Measurements from ENCODE around the gene WWOX. TPM values are rescaled to one million over a fixed set of nuclear protein-coding genes. Genes with fewer than 3 reads are reported as not detected.

The WWOX gene
- total and polyA plus RNA-seq, 2 donors (not counting 1 experiment from before 2014, with no cell fraction given), result 10.5 to 42.3 TPM

DNA sequence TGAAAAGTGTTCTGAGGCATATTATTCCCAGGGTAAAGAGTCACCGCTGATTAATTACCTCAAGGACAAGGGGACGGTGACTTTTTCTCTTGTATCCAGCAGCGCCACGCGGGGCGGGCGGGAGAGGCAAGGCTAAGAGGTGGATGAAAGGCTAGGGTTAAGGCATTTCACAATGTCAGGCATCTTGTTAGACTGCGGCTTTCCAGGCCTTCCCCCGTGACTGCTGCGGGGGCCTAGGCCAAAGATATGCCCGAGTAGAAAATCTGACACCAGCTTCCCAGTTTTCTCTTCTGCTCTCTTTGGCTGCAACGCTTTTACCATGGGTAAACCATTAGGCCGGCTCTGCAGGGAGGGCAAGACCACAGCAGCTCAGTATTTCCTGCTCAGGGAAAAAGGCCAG, 802.9 kb downstream of the WWOX start:
- Mint-ChIP-seq H3K4me1 (no peaks in the 10 kb centered on the region), H3K27me3 (no peaks in the 10 kb centered on the region), H3K4me3 (no peak overlapping the region), H3K9me3 (ENCODE audit: insufficient read depth) (no peaks in the 10 kb centered on the region), H3K27ac (no peak overlapping the region)
- DNase-seq, result no peak
- no peaks in the 10 kb centered on the region for H3K27me3 ChIP-seq (replicated peaks in 1 of 4; ENCODE audit: control extremely low read depth in 1 of 4, control insufficient read depth in 3 of 4, insufficient read depth in 4 of 4, low read length in 3 of 4)
- intact Hi-C loops (cut with micrococcal nuclease), result no loop called here
- H3K79me2 ChIP-seq (ENCODE audit: control insufficient read depth, insufficient read depth, low read length), result no peaks in the 10 kb centered on the region
- no peak overlapping the region for H3K4me2 ChIP-seq (replicated peaks; ENCODE audit: low read depth, low read length, poor library complexity, severe bottlenecking)
- ChIA-PET POLR2A (no interaction called here), CTCF (no interaction called here)
- H3K9ac ChIP-seq (ENCODE audit: low read length), result no peak overlapping the region
- no peak overlapping the region for H3K4me3 ChIP-seq (ENCODE audit: control extremely low read depth in 1 of 5, extremely low read depth in 1 of 5, insufficient read depth in 1 of 5, low read depth in 2 of 5, low read length in 4 of 5)
- H2AFZ ChIP-seq (ENCODE audit: insufficient read depth, low read depth, low read length, poor library complexity, severe bottlenecking), result no peak overlapping the region
- H3K27ac ChIP-seq (ENCODE audit: low read length in 2 of 2), result no peak overlapping the region
- TF ChIP-seq EZH2 (IDR thresholded peaks at IDR 0.05; ENCODE audit: borderline replicate concordance, insufficient read depth, low read depth, low read length, poor library complexity, severe bottlenecking) (no peak), CTCF (IDR thresholded peaks at IDR 0.05) (no peak)
- H3K36me3 ChIP-seq (replicated peaks in 1 of 2; ENCODE audit: control extremely low read depth in 1 of 2, control insufficient read depth in 1 of 2, extremely low read depth in 1 of 2, insufficient read depth in 2 of 2, low read length in 1 of 2), result no peaks in the 10 kb centered on the region
- H3K9me3 ChIP-seq (ENCODE audit: control extremely low read depth in 1 of 3, control insufficient read depth in 2 of 3, insufficient read depth in 1 of 3, low read length in 2 of 3), result peaks cover 0 to 5% (median 0%) of the 10 kb centered on the region in 3 donors
- WGBS (ENCODE audit: insufficient coverage), result 97% methylated on average over 13 of the region's 13 CpGs
- H4K20me1 ChIP-seq (ENCODE audit: control insufficient read depth, insufficient read depth, low read length, poor library complexity, severe bottlenecking), result no peaks in the 10 kb centered on the region
- ATAC-seq (ENCODE audit: low read depth), result no peak
- no peaks in the 10 kb centered on the region for H3K4me1 ChIP-seq (ENCODE audit: control insufficient read depth in 2 of 2, insufficient read depth in 2 of 2, low read length in 2 of 2)

DNA sequence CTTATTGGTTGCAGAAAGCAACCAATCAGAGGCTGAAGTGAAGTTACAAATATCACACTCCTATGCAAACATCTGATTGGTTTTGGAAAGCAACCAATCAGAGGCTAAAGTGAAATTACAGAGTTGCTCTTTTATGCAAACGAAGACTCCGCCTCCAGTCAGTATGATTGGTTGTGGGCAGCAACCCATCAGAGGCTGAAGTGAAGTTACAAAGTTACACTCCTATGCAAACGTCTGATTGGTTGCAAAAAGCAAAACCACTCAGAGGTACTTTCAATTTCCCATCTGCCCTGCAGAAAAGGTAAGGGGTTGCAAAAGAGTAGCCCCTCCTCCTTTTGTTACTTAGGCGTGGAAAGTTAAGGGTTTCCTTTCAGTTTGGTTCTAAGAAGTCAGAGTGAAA, 803.8 kb downstream of the WWOX start:
- ChIA-PET POLR2A (no interaction called here), CTCF (no interaction called here)
- Histone ChIP-seq H3K9ac (ENCODE audit: low read length) (no peak overlapping the region), H3K4me2 (replicated peaks; ENCODE audit: low read depth, low read length, poor library complexity, severe bottlenecking) (no peak overlapping the region), H3K36me3 (replicated peaks in 1 of 2; ENCODE audit: control extremely low read depth in 1 of 2, control insufficient read depth in 1 of 2, extremely low read depth in 1 of 2, insufficient read depth in 2 of 2, low read length in 1 of 2) (no peaks in the 10 kb centered on the region), H3K9me3 (ENCODE audit: control extremely low read depth in 1 of 3, control insufficient read depth in 2 of 3, insufficient read depth in 1 of 3, low read length in 2 of 3) (peaks cover 0 to 8% (median 0%) of the 10 kb centered on the region in 3 donors), H3K4me3 (ENCODE audit: control extremely low read depth in 1 of 5, extremely low read depth in 1 of 5, insufficient read depth in 1 of 5, low read depth in 2 of 5, low read length in 4 of 5) (no peak overlapping the region), H4K20me1 (ENCODE audit: control insufficient read depth, insufficient read depth, low read length, poor library complexity, severe bottlenecking) (no peaks in the 10 kb centered on the region), H3K4me1 (ENCODE audit: control insufficient read depth in 2 of 2, insufficient read depth in 2 of 2, low read length in 2 of 2) (no peaks in the 10 kb centered on the region), H3K79me2 (ENCODE audit: control insufficient read depth, insufficient read depth, low read length) (no peaks in the 10 kb centered on the region), H3K27ac (ENCODE audit: low read length in 2 of 2) (no peak overlapping the region), H3K27me3 (replicated peaks in 1 of 4; ENCODE audit: control extremely low read depth in 1 of 4, control insufficient read depth in 3 of 4, insufficient read depth in 4 of 4, low read length in 3 of 4) (no peaks in the 10 kb centered on the region), H2AFZ (ENCODE audit: insufficient read depth, low read depth, low read length, poor library complexity, severe bottlenecking) (no peak overlapping the region)
- no peak for ATAC-seq (ENCODE audit: low read depth)
- no peak for DNase-seq
- H3K4me3 Mint-ChIP-seq, result no peak overlapping the region
- WGBS (ENCODE audit: insufficient coverage), result 86% methylated on average over 2 of the region's 4 CpGs
- intact Hi-C loops (cut with micrococcal nuclease), result no loop called here
- TF ChIP-seq EZH2 (IDR thresholded peaks at IDR 0.05; ENCODE audit: borderline replicate concordance, insufficient read depth, low read depth, low read length, poor library complexity, severe bottlenecking), result no peak
- no peak for TF ChIP-seq CTCF (IDR thresholded peaks at IDR 0.05)
- no peaks in the 10 kb centered on the region for H3K9me3 Mint-ChIP-seq (ENCODE audit: insufficient read depth)
- no peaks in the 10 kb centered on the region for H3K27me3 Mint-ChIP-seq
- H3K4me1 Mint-ChIP-seq, result no peaks in the 10 kb centered on the region
- H3K27ac Mint-ChIP-seq, result no peak overlapping the region
